ENCODE data around the gene EPHB1.

DNA sequence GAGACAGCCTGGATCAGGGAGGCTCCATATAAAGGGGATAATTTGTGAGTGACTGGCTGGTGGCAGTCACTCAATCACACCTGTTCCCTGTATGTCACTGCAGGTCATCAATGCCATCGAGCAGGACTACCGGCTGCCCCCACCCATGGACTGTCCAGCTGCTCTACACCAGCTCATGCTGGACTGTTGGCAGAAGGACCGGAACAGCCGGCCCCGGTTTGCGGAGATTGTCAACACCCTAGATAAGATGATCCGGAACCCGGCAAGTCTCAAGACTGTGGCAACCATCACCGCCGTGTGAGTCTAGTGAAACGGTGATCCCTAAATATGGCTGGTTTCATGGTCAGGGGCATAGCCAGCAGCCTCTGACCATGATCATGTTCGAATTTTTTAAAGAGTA is 453.2 kb downstream of the EPHB1 start:
- TF ChIP-seq RFX5 (IDR thresholded peaks at IDR 0.05; ENCODE audit: low read depth, low read length): no peak
- TF ChIP-seq POLR2A (IDR thresholded peaks at IDR 0.05; ENCODE audit: insufficient read depth in 1 of 2, low read depth in 2 of 2, low read length in 2 of 2): no peak
